HG03108 (cell line): ENCODE data around the gene RPL38.
A peak's percentile ranks its signal among the peaks of the same experiment; 100 is the strongest.

Source experiments
- ATAC-seq: cut with Tn5 transposase; IDR thresholded peaks from one replicate; pipeline ENCODE4 v1.9.1; 2021; ENCODE audit warnings: moderate library complexity; ENCODE audit not compliant: unreplicated experiment

The RPL38 gene

DNA sequence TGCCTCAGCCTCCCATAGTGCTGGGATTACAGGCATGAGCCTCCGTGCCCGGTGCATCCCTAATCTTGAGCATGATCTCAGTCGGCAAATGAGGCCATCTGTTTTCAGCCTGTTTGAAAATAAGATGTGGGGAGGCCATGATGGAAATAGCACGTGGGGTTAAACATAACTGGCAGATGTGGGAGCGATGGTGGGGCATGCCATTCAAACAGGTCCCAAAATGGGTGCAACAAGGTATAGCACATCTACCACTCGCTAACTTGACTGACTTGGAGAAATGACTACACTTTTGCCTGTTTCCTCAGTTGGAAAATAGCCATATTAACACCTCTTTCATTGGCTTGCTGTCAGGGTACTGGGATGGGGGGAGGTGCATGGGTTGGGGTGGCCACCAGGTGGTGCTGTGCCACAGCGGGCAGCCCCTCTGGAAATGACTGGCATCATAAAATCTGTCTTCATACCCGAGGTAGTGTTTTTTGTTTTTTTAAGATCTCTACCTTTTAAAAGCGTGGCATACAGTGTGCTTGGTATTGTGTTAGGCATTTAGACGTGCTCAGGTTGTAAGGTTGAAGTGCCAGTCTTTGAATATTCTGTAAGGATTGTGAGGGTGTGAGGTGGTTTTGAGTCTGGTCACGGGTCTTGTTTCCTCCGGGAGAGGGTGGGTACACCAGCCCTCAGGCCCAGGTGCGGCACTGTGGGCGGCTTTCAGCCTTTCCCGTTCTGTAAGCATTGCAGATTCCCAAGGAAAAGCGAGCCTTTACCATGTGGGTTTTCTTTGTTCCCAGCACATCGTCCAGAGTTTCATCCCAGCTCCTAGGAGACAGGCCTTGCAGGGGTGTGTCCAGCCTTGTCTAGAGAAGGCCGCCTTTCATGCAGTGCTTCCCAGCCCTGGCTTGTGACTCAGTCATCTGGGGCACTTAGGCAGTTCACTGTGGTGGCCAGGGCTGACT, 7.0 kb downstream of the RPL38 start:
- no peak for ATAC-seq

- ATAC-seq = no peak
These were observed 7.8 kb downstream of the RPL38 start for GRCh38 chr17:74211141-74211911.

GRCh38 chr17:74211912-74212208, 8.4 kb downstream of the RPL38 start:
- ATAC-seq = no peak

DNA sequence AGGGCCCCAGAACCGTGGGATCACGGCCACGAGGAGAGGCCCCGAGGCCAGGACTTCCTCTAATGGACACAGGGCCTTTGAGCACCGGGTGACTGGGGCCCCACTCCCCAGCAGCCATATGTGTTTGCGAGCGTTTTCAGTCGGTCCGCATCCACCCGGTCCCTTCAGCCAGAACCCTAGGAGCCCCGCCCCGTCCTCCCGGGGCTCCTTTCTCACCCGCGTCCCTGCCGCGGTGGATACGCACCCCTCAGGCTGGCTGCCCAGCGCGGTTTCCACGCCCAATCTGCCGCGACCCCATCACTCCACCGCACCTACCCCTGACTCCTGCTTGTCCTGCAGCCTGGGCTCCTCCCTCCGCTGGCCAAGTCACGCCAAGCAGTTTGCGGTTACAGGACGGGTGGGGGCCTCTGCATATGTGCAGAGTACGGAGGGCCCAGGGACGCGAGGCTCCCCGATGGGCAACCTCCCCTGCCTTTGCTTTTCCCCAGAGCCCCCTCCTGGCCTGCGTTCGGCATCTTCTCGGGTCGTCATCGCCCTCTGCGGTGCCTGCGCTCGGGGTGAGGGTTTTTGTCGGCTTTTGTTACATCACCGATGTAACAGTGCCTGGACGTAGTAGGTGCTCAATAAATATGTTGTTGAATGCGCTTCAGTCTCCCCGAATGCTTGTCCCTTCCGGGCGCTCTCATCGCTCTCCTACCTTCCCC, 8.9 kb downstream of the RPL38 start:
- ATAC-seq = no peak

- ATAC-seq = peak; percentile 49
These were observed 9.7 kb downstream of the RPL38 start, which contains the start of gene TTYH2 for GRCh38 chr17:74212913-74213791. Gene TTYH2, plus strand, starts transcription at chr17:74213571. Its CDS starts 17 bp downstream, at chr17:74213588.

DNA sequence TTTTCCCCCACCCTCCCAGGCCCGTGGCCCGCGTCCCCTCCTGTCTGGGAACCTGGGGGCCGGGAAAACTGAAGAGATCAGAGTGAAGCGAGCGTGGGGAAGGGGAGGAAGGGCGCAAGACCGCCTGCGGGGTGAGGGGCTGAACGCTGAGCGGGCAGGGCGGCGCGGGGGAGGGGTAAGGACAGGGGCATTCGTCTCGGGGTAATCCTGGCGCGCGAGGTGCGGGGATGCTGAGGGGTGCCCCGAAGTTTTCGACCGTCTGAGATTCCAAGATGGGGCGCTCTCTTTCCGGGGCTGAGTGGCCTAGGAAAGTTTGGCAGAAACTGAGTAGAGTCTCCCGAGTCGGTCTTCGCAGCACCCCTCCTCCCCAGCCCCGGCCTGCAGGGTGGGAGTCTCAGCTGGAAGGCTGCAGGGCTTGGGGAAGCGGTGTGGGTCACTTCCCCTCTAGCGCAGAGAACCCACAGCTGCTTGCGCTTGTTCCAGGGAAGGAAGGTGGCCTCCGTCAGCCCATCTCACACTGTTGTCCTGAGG, 10.4 kb downstream of the RPL38 start:
- no peak for ATAC-seq

DNA sequence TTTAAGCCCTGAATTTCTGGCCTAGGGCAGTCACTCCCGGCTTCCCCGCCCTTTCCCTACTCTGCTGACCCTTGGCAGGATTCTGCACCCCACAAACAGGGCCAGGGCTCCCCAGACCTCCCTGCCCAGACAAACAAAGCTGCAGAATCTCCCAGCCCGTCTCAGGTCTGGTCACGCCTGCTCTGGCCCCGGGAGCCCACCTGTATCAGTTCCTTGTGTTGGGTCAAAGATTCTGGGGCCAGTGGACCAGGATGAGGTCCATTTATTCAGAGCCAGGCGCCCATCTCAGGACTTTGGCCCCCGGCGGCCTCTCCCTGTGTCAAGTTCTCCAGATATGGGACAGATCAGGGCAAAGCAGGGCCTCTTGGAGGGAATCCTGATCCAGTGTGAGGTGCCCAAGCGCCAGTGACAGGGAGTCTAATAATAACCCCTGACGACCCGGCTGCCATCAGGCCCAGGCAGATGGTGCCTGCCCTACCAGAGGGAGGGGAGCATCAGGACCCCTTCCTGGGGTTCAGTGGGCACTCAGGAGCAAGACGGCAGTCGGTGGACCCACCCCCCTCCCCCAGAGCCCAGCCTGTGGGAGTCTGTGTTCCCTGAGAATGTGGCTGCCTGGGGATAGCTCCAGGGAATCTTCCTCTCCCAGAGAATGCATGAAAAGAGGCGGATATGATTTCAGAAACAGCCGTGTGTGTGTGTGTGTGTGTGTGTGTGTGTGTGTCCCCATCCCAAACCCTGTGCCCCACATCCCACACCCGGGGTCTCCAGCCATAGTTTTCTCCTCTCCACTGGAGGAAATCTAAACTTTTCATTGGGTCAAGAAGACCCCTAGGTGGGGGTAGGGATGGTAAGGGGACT, 11.2 kb downstream of the RPL38 start:
- no peak for ATAC-seq

GRCh38 chr17:74215342-74215727, 11.9 kb downstream of the RPL38 start:
- ATAC-seq = no peak

DNA sequence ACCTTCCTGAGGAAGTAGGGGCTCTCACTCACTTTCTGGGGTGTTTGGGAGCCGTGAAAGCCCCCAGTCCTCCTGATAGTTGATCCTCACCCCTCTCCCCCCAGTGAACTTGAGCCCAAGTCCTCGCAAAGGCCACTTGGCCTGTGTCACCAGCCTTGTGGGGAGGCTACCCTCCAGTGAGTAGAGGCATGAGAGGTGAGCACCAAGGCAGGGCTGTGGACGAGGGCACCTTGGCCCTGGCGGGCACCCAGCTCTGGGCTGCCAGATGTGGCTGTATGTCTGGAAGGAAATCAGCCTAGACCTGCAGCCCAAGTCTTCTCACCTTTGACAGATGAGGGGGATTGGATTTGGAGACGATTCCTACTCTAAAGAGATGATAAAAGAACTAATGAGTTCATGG, 13.0 kb downstream of the RPL38 start:
- no peak for ATAC-seq

DNA sequence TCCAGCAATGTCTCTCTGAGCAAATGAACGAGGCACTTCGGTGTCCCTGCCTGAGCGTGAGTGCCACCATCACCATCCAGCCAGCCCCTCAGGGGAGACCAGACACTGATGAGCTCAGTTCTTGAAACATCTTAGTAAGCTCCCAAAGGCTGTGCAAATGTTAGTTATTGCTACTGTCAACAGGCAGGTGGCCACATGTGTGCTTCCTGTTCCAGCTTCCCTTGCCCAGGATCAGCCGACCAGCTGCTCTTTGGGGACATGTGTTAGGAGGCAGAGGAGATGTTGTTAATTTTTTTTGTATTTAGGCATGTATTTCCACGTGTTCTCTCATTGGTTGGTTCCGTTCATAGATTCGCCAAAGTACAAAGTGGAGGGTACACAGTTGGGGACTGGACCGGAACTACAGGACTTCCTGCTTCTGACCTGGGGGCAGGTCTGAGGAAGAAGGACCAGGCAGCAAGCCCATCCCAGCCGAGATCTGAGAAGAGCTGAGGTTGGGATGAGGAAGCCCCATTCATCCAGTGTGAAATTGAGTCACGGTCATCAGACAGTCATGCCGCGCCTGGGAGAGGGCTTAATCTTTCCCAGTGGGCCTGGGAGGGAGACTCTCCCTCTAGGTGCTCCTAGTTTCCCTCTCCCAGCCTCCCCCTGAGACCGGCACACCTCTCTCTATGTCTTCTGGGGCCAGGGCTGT, 13.7 kb downstream of the RPL38 start:
- ATAC-seq = no peak

- no peak for ATAC-seq
These were observed 14.4 kb downstream of the RPL38 start for GRCh38 chr17:74217888-74218287.

DNA sequence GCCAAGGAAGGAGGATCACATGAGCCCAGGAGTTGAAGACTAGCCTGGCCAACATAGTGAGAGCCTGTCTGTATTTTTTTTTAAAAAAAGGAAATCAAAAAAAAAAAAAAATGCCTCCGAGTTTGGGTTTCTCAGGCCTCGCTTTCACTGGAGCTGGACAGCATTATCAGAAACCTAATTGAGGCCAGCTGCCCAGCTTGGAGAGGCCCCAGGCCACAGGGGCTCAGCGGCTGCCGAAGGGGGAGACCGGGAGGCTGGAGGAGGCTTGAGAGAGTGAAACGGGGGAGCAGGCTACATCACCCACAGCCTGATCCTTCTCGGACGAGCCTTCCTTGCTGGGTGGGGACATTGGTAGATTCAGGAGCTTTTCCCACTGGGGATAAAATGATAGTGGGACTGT, 15.0 kb downstream of the RPL38 start:
- ATAC-seq = no peak

GRCh38 chr17:74219576-74220133, 16.2 kb downstream of the RPL38 start:
- no peak for ATAC-seq

DNA sequence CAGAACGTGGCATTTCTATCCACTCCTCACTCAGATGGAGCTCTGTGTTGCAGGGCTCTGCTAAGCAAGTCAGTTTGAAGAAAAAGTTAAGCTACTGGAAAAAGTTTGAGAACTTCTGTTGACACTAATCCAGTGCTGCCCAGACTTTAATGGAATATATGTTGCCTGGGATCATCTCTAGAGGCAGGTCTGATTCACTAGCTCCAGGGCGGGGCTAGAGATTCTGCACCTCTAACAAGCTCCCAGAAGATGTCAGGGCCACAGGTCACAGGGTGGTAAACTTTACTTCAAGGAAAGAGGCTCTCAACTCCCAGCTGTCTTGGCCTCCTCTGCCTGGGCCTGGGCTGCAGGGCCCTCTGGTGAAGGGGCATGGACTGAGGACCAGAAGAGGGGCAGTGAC, 16.7 kb downstream of the RPL38 start:
- no peak for ATAC-seq

GRCh38 chr17:74220946-74221818, 17.7 kb downstream of the RPL38 start:
- ATAC-seq = no peak

- ATAC-seq = no peak
These were observed 18.9 kb downstream of the RPL38 start for GRCh38 chr17:74222399-74222798.

DNA sequence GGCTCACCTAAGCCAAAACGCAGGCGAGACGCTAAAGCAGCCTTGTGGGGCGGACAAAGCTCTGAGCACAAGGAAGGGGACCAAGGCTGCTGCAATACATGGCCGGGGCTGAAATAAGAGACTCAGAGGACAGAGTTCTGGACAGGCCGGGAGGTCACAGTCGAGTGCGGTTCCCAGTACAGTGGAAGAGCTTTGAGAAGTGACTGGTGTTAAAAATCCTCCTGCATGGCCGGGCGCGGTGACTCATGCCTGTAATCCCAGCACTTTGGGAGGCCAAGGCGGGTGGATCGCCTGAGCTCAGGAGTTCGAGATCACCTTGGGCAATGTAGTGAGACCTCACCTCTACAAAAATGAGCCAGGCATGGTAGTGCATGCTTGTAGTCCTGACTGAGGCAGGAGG, 20.4 kb downstream of the RPL38 start:
- no peak for ATAC-seq
